Raji (cell line): ENCODE data around the gene YES1.

Experiments used
- POLR2A ChIP-seq: IDR thresholded peaks from 2 replicates; pipeline ENCODE4 v1.6.1; 2011; ENCODE audit warnings: low read depth, low read length, control low read depth; ENCODE audit not compliant: insufficient read depth

Gene YES1

DNA sequence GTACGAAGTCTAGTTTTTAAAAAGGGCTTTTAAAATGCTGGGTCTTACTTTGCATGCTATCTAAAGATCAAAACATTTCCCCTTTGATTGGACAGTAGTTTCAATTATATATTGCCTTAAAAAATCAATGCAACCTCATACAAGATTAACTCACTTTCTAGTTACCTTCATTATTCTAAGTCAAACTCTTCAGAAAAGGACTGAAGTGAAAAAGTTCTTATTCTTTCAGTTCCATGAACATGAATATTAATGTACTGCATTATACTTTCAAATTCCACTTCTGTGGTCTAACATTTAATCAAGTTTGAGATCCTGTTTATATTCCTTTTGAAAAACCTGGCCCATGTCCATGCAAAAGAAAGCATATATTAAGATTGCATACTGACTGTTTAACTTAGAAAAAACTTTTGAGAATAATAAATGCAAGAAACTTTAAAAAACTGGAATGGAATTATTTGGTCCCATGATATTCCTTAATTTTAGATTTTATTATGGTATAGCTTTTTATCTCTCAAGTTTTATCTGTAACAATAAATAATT, 88.4 kb downstream of the YES1 start:
- TF ChIP-seq POLR2A = no peak

DNA sequence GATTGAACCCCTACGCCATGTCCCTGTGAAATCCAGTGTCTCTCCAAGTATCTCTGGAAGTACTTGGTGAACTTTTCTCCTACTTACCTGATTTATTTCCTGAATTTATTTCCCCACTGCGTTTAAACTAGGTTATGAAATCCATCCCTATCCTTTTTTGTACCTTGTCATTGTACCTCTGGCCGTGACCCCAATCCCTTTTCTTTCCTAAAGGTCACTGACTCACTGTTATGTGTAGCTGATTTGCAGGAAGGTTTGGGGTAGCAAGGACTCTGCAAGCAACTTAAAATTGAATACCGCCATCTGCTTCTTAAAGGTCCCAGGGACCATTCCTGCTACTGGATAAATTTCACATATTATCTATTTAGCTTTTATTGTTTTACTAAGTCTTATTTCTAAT, 95.0 kb downstream of the YES1 start:
- TF ChIP-seq POLR2A = no peak

DNA sequence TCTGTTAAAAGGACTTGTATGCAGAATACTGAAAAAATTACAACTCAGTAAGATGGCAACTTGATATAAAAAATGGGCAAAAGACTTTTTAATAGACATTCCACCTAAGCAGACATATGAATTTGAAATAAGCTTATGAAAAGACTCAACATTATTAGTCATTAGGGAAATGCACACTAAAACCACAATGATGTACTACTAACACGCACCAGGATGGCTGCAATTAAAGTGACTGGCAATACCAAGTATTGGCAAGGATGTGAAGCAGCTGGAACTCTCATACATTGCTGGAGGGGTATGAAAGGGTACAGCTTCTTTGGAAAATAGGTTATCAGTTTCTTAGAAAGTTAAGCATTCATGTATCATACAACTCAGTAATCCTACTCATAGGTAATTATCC, 96.4 kb downstream of the YES1 start:
- no peak for TF ChIP-seq POLR2A

DNA sequence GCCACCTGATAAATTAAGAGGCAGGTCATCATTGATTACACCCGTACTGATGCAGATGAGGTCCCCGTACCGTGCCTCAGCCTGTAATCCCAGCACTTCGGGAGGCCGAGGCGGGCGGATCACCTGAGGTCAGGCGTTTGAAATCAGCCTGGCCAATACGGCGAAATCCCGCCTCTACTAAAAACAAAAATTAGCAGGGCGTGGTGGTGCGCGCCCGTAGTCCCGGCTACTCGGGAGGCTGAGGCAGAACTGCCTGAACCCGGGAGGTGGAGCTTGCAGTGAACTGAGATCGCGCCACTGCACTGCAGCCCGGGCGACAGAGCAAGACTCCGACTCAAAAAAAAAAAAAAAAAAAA, 98.9 kb downstream of the YES1 start:
- TF ChIP-seq POLR2A = no peak

DNA sequence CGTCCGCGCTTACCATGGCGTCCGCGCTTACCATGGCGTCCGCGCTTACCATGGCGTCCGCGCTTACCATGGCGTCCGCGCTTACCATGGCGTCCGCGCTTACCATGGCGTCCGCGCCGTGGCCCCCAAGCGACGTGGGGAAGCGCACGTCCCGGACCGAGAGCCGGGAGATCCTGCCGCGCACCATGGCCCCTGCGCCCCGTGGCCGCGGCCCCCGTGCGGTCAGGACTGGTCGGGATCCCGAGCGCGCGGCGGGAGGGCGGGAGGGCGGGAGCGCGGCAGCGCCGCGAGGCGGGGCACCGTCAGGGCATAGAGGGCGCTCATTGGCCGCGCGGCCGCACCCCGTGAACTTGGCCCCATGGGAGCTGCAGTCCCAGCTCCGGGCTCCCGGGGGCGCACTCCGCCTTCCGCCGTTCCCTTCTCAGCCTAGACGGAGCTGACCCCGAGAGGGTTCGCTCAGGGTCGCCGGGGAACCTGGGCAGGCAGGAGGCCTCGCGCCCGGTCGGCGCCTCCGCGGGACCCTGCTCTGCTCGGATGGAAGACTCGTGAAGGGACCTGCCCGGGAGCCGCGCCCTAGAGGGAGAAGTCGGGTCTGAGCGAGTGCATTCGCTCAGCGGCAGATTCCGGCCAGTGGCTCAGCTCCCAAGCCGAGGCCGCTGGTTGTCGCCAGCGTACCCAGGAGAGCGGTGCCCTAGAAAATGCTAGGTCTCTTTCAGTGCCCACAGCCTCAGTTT, 99.5 kb downstream of the YES1 start, which contains the start of gene ENOSF1:
ENOSF1 (minus strand) TSS at position 230 of the 734 bp plus-strand sequence; CDS start at position 187, 43 bp downstream.
- TF ChIP-seq POLR2A = no peak

DNA sequence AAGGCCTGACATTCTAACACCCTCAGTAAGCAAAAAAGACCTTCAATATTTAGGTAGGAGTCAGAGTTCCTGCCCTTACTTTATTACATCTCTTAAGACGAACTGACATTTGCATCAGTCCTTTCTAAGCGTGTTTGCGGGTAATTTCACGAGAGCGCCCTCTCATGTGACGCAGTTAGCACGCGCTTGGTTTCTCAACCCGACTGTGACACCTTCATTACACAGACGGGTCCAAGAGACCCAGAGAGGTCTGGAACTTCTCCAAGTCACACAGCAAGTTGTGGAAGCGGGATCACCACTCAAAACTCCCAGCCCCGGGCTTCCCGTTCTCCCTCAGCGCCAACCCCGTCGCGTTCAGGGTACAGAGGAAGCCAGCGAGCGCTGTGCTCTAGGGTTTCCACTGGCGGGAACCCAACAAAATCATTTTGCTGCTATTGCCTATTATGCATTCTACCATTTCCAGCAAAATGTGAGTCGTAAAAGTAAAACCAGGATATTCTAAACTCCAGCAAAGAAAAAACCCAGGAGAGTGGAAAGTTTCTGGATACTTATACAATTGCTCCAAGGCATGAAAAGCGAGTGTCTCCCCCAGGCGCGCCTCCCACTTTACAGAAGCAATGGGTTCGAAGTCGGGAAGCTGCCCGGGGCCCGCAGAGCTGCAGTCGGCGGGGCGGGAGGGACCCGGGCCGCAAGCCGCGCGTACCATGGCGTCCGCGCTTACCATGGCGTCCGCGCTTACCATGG, 100.2 kb downstream of the YES1 start:
- no peak for TF ChIP-seq POLR2A

DNA sequence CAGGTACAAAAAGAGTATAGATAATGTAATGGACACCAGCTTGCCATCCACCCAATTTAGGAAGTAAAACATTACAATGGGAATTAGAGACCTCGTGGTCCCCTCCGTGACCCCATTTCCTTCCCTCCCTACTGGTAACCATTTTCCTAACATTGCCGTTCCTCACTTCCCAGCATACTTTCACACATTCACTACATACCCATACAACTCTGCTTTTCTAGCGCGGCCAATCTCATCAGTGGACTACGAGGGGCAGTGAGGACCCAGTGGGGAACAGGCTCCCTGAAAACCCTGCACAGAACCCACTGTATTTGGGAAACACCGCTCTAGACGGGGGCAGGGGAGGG, 100.8 kb downstream of the YES1 start:
- TF ChIP-seq POLR2A = no peak

DNA sequence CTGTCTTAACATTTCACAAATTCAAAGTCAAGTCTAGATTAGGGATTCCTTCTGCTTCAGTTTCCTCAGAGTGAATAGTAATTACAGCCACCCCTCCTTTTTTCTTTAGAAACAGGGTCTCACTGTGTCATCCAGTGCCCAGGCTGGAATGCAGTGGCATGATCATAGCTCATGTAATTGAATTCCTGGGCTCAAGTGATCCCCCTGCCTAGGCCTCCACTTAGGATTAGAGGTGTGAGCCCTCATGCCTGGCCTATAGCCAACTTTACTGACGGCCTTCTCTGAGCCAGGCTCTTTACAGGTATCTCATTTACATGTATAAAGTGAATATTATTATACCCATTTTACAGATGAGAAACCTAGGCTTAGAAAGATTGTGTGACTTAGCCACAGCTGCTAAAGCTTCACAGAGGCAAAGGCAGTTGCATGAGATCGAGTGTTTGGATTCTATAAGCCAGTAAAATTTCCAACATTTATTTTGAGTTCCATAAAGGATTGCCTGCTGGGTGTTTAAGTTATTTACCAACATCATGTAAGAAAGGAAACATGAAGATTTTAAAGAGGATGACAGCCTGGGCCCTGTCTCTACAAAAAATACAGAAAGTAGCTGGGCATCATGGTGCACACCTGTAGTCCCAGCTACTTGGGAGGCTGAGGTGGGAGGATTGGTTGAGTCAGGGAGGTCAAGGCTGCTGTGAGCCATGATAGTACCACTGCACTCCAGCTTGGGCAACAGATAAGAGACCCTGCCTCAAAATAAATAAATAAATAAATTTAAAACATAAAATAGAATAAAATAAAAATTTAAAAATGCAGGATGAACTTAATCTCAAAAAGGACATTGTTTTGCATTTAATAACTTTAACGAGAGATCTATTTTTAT, 101.4 kb downstream of the YES1 start:
- no peak for TF ChIP-seq POLR2A

DNA sequence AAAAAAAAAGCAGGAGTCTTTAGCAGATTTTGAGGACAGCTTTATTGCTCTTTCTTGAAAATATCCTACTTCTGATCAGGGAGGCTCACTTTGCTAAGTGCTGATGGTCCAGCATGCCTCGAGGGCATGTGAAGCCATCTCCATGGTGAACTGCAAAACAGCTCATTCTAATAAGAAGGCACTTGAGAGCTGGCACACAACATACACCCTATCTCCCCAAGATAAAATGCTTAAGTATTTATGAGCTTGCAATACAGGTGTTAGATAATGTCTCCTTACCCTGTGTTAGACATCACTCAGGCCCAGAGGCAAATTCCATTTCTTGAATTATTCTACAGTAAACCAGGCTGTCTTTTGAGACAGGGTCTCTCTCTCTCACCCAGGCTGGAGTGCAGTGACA, 102.3 kb downstream of the YES1 start:
- no peak for TF ChIP-seq POLR2A

DNA sequence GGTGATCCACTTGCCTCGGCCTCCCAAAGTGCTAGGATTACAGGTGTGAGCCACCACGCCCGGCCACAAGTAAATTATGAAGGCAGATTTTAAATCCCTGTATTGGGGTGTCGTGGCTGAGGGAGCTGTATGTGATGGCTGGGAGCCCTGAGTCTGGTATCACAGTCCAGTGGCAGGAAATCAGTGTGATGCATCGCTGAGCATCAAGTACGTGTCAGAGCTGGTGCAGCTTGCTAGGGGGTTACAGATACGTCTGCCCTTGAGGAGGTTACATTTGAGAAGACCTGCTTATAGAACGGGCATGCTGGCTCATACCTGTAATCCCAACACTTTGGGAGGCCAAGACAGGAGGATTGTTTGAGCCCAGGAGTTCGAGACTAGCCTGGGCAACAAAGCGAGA, 103.9 kb downstream of the YES1 start:
- no peak for TF ChIP-seq POLR2A

DNA sequence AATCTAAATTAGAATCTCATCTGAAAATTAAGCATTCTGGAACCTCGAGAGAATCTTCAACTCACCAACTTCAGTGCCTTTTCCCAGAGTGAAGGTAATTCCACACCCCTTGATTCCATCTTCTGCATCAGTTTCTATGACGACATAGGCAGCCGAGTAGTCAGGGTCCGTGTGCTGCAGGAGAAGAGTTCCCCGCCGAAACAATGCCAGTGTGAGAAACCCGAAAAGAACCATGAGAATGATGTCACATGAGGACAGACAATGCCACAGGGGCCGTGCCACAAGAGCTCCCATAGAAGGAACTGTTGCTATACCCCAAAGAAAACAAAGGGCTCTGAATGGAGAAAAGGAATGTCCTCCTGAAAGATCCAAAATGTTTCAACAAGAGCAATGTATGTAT, 105.6 kb downstream of the YES1 start:
- no peak for TF ChIP-seq POLR2A

DNA sequence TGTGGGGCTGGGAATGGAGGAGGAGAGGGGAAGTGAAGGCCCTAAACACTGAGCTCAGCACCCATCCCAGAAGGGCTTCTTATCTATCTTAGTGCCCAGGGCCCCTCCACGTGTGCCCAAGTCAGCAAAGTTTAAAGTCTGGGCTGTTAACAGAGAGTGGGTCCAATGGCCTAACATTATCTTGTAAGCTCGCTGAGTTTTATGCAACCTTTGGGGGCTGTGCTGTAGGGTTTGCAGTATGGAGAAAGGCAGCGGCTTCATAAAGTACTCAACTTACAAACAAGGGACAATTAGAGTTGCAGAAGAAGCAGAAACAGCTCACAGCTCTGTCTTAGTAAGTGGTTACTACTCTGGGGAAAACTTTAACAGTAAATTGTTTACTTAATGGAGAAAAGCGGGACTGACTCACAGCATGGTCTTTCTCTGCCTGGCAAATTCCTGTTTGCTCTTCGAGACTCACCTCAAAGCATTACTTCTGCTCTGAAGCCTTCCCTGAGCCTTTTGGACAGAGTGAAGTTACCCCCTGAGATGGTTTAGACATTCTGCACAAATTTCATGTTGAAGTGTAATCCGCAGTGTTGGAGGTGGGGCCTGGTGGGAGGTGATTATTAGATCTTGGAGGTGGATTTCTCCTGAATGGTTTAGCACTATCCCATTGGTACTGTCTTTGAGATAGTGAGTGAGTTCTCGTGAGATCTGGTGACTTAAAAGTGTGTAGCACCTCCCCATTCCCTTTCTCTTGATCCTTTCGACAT, 108.7 kb downstream of the YES1 start:
- no peak for TF ChIP-seq POLR2A

DNA sequence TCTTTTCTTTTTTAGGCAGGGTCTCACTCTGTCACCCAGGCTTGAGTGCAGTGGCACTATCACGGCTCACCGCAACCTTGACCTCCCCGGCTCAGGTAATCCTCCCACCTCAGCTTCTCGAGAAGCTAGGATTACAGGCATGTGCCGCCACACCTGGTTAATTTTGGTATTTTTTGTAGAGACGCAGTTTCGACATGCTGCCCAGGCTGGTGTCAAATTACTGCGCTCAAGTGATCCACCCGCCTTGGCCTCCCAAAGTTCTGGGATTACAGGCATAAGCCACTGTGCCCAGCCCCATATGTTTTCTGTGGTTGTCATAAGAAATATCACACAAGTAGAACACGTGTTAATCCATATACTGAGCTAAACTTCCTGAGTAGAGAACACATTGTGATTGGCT, 114.2 kb downstream of the YES1 start:
- TF ChIP-seq POLR2A = no peak

DNA sequence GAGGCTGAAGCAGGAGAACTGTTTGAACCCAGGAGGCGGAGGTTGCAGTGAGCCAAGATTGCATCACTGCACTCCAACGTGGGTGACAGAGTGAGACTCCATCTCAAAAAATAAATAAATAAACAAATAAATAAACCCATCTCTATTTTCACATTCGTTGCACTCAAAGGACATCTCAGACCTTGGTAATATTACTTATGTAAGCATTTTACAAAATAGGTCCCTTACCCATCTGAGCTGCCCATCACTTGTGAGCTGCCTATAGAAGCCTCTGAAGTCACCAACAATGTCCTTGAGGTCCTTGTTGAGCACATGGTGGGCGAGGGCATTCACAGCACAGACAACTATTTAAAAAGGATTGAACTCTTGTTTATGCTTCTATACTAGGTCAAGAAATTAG, 115.0 kb downstream of the YES1 start:
- no peak for TF ChIP-seq POLR2A
